GM04504 (cell line): Measurements from ENCODE around the gene IFNA6.
A peak's percentile ranks its signal among the peaks of the same experiment; 100 is the strongest.

Experiments used
- DNase-seq: peaks from one replicate; pipeline ENCODE4 v3.0.0-alpha.2; 2012; ENCODE audit warnings: low read depth

Gene IFNA6

GRCh38 chr9:21331676-21332402, 18.8 kb downstream of the IFNA6 start:
- DNase-seq, result no peak

- peak; percentile 16 for DNase-seq
These were observed 24.1 kb downstream of the IFNA6 start for GRCh38 chr9:21326526-21327139.

GRCh38 chr9:21324047-21324446, 26.6 kb downstream of the IFNA6 start:
- no peak for DNase-seq

GRCh38 chr9:21322911-21323461, 27.7 kb downstream of the IFNA6 start:
- DNase-seq, result no peak

- DNase-seq, result no peak
These were observed 30.2 kb downstream of the IFNA6 start for GRCh38 chr9:21320465-21320864.

- DNase-seq, result peak; percentile 12
These were observed 32.4 kb downstream of the IFNA6 start for GRCh38 chr9:21317956-21318923.

- DNase-seq, result no peak
These were observed 33.8 kb downstream of the IFNA6 start for GRCh38 chr9:21316860-21317259.

- DNase-seq, result no peak
These were observed 34.5 kb downstream of the IFNA6 start for GRCh38 chr9:21316032-21316842.

GRCh38 chr9:21314152-21314551, 36.5 kb downstream of the IFNA6 start:
- DNase-seq, result no peak

- no peak for DNase-seq
These were observed 38.8 kb downstream of the IFNA6 start for GRCh38 chr9:21311889-21312288.

- no peak for DNase-seq
These were observed 45.5 kb downstream of the IFNA6 start, which contains the start of gene IFNA5 for GRCh38 chr9:21305213-21305612. TSS of gene IFNA5 (minus strand) at chr9:21305313. CDS start at chr9:21305256, 57 bp downstream.
